Esophagus mucosa (tissue), 1 donor: Measurements from ENCODE around the gene NOP16. TPM values are rescaled to one million over a fixed set of nuclear protein-coding genes. Genes with fewer than 3 reads are reported as not detected.
A peak's percentile ranks its signal among the peaks of the same experiment; 100 is the strongest.

Experiments
- ATAC-seq: fragments of 200-7000 bp; cut with Tn5 transposase; one replicate; pipeline ENCODE4 v1.9.1; 2020
- total RNA-seq: library from RNA; stranded (reverse); gene quantifications from one replicate; pipeline ENCODE4 v1.2.4, GENCODE V29; 2023
- donor health status: DM: yes; HTN: yes; CAD: no.

NOP16 gene
- 39.5 TPM for total RNA-seq

GRCh38 chr5:176388444-176389134 lies at the start of gene NOP16, which contains the start of gene HIGD2A:
NOP16 (minus strand) TSS chr5:176388598; CDS start chr5:176388539, 59 bp downstream.
HIGD2A (plus strand) TSS chr5:176388751; CDS start chr5:176388820, 69 bp downstream.
- peak; percentile 95 for ATAC-seq

GRCh38 chr5:176436656-176437055 lies 48.3 kb upstream of the NOP16 start:
- no peak for ATAC-seq

DNA sequence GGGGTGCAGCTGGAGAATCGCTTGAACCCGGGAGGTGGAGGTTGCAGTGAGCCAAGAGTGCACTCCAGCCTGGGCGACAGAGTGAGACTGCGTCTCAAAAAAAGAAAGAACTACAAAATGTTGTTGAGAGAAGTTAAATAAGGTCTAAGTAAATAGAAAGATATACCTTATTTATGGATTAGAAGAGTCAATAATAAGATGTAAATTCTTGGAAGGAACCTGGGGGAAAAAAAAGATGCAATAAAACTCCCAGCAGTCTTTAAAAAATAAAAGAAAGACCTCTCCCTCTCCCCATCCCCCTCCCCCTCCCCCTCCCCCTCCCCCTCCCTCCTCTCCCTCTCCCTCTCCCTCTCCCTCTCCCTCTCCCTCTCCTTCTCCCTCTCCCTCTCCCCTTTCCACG lies 44.3 kb upstream of the NOP16 start:
- no peak for ATAC-seq

- ATAC-seq = no peak
These were observed 41.6 kb upstream of the NOP16 start for GRCh38 chr5:176429972-176430371.

- ATAC-seq = no peak
These were observed 39.6 kb upstream of the NOP16 start for GRCh38 chr5:176427971-176428370.

DNA sequence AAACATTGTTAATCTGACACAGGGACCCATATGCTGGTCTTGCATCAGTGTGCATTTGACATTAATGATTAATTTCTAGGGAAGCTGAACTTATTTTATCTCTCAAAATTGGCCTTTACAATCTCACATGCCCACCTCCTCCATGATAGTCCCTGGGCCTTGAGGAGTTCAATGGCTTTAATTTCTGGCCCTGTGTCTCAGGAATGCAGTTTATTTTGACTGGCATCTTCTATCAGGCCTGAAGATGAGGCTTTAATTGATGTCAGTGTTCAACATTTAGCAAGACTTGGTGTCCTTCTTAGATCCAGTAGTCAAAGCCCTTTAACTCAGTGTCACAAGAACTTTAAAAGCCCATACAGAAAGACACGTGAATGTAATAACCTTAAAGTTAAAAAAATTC lies 38.5 kb upstream of the NOP16 start:
- ATAC-seq = no peak

GRCh38 chr5:176425791-176426190 lies 37.4 kb upstream of the NOP16 start:
- ATAC-seq = no peak

DNA sequence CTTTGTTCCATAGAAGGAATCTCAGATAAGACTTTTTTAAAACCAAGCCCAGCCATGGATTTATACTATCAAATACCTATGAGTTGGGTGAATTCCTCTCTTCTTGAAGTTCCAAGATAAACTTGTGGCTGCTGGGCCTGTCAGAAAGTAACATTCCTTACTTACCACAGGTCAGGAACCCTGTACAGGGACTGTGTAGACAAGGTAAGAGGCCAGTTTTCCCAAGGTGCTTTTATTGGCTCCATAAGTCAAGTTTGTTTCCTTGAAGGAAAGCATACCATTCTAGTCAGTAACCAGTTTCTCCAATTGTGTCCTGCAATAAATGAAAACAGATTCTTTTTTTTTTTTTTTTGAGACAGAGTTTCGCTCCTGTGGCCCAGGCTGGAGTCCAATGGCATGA lies 36.7 kb upstream of the NOP16 start:
- no peak for ATAC-seq

- ATAC-seq = peak; percentile 39
These were observed 35.8 kb upstream of the NOP16 start for GRCh38 chr5:176424181-176424580.

GRCh38 chr5:176420972-176421544 lies 32.7 kb upstream of the NOP16 start:
- ATAC-seq = no peak

DNA sequence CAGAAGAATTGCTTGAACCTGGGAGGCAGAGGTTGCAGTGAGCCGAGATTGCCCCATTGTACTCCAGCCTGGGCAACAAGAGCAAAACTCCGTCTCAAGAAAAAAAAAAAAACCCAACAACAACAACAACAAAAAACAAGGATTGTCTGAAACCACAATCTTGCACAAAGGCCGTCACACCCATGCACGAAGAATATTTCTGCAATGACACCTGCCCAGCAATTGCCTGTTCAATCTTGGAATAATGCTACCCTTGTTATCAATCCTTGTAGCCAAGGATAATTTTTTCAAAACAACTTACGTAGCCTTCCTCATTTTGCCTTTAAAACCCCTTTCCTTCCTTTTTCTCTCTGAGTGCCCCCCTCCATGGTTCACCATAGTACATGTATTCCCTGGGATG lies 31.7 kb upstream of the NOP16 start:
- ATAC-seq = no peak

- ATAC-seq = peak; percentile 30
These were observed 29.9 kb upstream of the NOP16 start for GRCh38 chr5:176418251-176418650.

GRCh38 chr5:176416965-176417364 lies 28.6 kb upstream of the NOP16 start:
- ATAC-seq = no peak

DNA sequence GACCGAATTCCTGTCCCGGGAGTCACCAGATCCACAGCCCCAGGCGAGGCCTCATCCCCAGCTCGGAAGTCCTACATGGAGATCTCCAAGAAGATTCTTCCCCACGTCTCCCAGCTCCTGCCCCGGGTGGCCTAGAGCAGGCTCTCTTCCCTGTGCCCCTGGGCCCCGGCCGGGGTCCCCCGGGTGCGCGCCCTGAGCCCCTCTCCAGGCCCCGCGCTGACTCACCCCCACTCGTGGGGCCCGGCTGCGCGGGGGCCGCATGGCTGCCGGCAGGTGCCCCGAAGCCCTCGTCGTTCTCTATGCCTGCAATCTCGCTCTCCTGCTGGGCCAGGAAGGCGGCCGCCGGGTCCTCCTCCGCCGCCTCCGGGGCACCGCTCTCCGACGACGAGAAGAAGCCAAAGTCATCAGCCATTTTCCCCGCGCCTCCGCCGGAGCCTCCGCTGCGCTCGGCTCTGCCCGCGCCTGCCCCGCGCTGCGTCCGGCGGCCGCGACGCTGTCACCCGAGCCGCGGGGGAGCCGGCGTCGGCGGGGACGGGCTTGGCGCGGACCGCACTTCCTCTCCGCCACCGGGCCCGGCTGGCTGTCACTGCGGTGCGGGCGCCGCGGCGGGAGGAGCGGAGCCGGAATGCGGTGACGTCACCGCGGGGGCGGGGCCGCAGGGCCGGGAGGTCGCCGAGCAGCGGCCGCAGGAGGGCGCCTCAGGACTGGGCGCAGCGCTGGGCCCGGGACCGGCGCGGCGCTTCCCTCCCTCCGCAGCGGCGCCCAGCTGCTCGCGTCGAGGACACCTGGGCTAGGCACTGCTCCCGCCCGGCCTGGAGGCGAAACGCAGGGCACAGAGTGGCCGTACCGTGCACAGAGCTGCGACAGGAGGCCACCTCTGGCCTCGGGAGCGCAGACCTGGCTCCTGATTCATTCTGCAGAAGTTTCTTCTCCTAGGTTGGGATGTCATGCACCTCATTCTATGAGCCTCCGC lies 27.8 kb upstream of the NOP16 start, which contains the start of gene CLTB:
Gene CLTB (minus strand): TSS at position 588 of the 973 bp plus-strand sequence. CDS start 176 bp downstream, at position 412.
- ATAC-seq = peak; percentile 88

DNA sequence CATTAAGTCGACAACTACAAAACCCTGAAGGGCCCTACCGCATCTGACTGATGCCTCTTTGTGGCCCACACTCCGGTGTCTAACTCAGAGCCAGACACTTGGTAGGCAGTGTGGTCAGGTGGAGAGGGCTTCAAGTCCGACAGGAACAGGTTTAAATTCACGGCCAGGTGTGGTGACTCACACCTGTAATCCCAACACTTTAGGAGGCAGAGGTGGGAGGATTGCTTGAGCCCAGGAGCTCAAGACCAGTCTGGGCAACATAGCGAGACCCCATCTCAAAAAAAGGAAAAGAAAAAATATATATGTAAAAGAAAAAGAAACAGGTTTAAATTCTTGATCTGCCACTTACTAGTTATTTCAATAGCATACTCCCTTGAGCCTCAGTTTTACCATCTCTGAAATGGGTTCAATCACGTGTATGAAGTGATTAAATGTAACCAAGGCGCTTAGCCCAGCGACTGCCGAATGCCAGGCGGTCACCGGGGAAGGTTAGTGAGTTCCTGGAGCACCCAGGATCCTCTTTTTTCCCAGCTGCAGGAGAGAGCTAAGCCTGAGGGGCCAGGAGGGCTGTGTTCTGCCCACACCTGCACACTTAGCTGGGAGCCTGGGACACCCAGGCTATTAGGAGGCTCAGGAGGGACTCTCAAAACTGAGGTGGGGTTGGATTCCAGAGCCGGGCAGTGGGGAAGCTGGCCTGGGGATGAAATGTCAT lies 27.0 kb upstream of the NOP16 start:
- ATAC-seq = no peak

- no peak for ATAC-seq
These were observed 26.3 kb upstream of the NOP16 start for GRCh38 chr5:176414704-176415103.

DNA sequence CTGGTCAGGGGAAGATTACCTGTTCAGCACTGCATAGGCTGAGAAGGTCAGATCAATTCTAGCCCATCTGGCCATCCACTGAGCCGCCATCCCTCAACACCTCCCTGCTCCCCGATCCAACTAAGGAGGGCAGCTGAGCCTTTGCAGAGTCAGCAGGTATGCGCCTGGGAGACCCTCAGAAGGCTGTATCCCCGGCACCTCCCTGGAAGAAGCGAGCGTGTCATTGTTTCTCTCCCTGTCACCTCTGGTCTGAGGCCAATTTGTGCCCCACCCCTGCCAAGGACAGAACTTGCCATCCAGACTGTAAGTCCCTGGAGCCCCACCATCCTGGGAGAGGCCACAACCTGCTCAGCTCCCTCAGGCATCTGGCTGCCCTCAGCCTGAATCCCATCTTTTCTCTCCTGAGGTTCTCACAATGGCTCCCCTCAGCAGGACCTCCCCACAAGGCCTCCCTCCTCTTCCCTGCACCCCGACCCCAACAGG lies 25.4 kb upstream of the NOP16 start:
- no peak for ATAC-seq

- peak; percentile 11 for ATAC-seq
These were observed 24.8 kb upstream of the NOP16 start for GRCh38 chr5:176413255-176413565.

GRCh38 chr5:176412517-176413254 lies 24.3 kb upstream of the NOP16 start:
- no peak for ATAC-seq

GRCh38 chr5:176410486-176411180 lies 22.2 kb upstream of the NOP16 start:
- ATAC-seq = peak; percentile 61

DNA sequence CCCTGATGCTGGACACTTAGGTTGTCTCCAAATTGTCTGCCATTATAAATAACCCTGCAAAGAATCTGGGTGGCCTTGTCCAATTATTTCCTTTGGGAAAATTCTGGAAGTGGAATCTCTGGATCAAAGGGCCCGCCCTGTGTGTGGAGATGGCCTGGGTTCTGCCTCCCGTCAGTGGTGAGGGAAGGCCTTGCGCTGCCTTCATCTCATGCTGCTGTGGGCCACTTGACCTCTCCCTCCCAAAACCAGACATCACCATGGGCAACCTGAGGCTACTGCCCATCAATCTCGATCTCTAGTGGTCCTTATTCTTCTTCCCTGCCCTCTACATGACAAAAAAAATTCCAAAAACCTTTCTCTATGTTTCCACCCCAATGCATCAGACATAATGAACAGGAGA lies 21.4 kb upstream of the NOP16 start:
- no peak for ATAC-seq
